Right atrium auricular region (tissue), 2 donors: ENCODE results near the gene KRTAP22-2. TPM values are rescaled to one million over a fixed set of nuclear protein-coding genes. Genes with fewer than 3 reads are reported as not detected.

Experiments
- DNase-seq: peaks from one replicate; pipeline ENCODE4 v3.0.0-alpha.2; 2019; ENCODE audit warnings: low spot score
- H3K27ac ChIP-seq, 2 donors: fragments of 200-600 bp; sonication (generic); 1 replicate in 1 of 2; 2 replicates in 1 of 2; pipeline ENCODE4 v1.5.1; 2016 to 2019
- H3K27me3 ChIP-seq, 2 donors: fragments of 200-600 bp; sonication (generic); one replicate each; pipeline versions ENCODE4 v1.5.1 to v1.6.0; 2017 to 2019
- H3K36me3 ChIP-seq: fragments of 200-600 bp; sonication (generic); one replicate; pipeline ENCODE4 v1.5.1; 2016
- H3K4me1 ChIP-seq, 2 donors: fragments of 200-600 bp; sonication (generic); one replicate each; pipeline versions ENCODE4 v1.5.1 to v1.6.0; 2017 to 2019
- H3K4me3 ChIP-seq, 2 donors: fragments of 200-600 bp; sonication (generic); 1 replicate in 1 of 2; 2 replicates in 1 of 2; pipeline ENCODE4 v1.5.1; 2017 to 2019; ENCODE audit warnings: mild to moderate bottlenecking in 1 of 2, moderate library complexity in 1 of 2
- H3K9me3 ChIP-seq, 2 donors: fragments of 200-600 bp; sonication (generic); one replicate each; pipeline ENCODE4 v1.5.1; 2019
- CTCF ChIP-seq, 2 donors: fragments of 200-600 bp; sonication (generic); IDR thresholded peaks; one replicate each; pipeline ENCODE4 v1.5.1; 2019; ENCODE audit warnings: antibody characterized with exemption in 2 of 2
- total RNA-seq, 2 donors: library from RNA; depleted of rRNA; stranded (reverse); fragments of >200 nt; gene quantifications; one replicate each; pipeline ENCODE4 v1.1.0, GENCODE V29; 2016

Gene KRTAP22-2
- total RNA-seq, 2 donors from 2014 or later: not detected

- Histone ChIP-seq H3K9me3 (no peaks in the 10 kb centered on the region), H3K4me1 (no peaks in the 10 kb centered on the region), H3K27ac (no peak overlapping the region), H3K36me3 (no peaks in the 10 kb centered on the region), H3K4me3 (no peak overlapping the region), H3K27me3 (no peaks in the 10 kb centered on the region)
- DNase-seq: no peak
- TF ChIP-seq CTCF (IDR thresholded peaks at IDR 0.05): no peak
Measured at GRCh38 chr21:30612132-30612531, 21.9 kb upstream of the KRTAP22-2 start.

- no peaks in the 10 kb centered on the region for H3K4me1 ChIP-seq
- no peak for TF ChIP-seq CTCF (IDR thresholded peaks at IDR 0.05)
- DNase-seq: no peak
- no peaks in the 10 kb centered on the region for H3K36me3 ChIP-seq
- no peaks in the 10 kb centered on the region for H3K9me3 ChIP-seq
- H3K4me3 ChIP-seq: no peak overlapping the region
- no peak overlapping the region for H3K27ac ChIP-seq
- H3K27me3 ChIP-seq: no peaks in the 10 kb centered on the region
Measured at GRCh38 chr21:30605968-30606367, 15.8 kb upstream of the KRTAP22-2 start.

GRCh38 chr21:30600787-30601186 lies 10.6 kb upstream of the KRTAP22-2 start, which contains the start of gene KRTAP22-1:
Gene KRTAP22-1, plus strand, starts transcription at chr21:30601087.
- Histone ChIP-seq H3K4me3 (no peak within 1 kb of the TSS), H3K27ac (no peak within 1 kb of the TSS), H3K9me3 (no peaks in the 10 kb centered on the region), H3K4me1 (no peaks in the 10 kb centered on the region), H3K27me3 (no peaks in the 10 kb centered on the region), H3K36me3 (no peaks in the 10 kb centered on the region)
- DNase-seq: no peak
- TF ChIP-seq CTCF (IDR thresholded peaks at IDR 0.05): no peak

- H3K9me3 ChIP-seq: no peaks in the 10 kb centered on the region
- no peaks in the 10 kb centered on the region for H3K36me3 ChIP-seq
- no peak for DNase-seq
- no peak for TF ChIP-seq CTCF (IDR thresholded peaks at IDR 0.05)
- no peaks in the 10 kb centered on the region for H3K27me3 ChIP-seq
- no peaks in the 10 kb centered on the region for H3K4me1 ChIP-seq
- no peak within 1 kb of the TSS for H3K27ac ChIP-seq
- H3K4me3 ChIP-seq: no peak within 1 kb of the TSS
Measured at GRCh38 chr21:30598802-30599201, 8.6 kb upstream of the KRTAP22-2 start, which contains the start of gene KRTAP6-2. Gene KRTAP6-2, minus strand, starts transcription at chr21:30598902. Its CDS starts 28 bp downstream, at chr21:30598874.

- Histone ChIP-seq H3K9me3 (no peaks in the 10 kb centered on the region), H3K36me3 (no peaks in the 10 kb centered on the region), H3K27me3 (no peaks in the 10 kb centered on the region), H3K27ac (no peak within 1 kb of the TSS), H3K4me3 (no peak within 1 kb of the TSS), H3K4me1 (no peaks in the 10 kb centered on the region)
- no peak for DNase-seq
- TF ChIP-seq CTCF (IDR thresholded peaks at IDR 0.05): no peak
Measured at GRCh38 chr21:30592140-30592539, 1.9 kb upstream of the KRTAP22-2 start, which contains the start of gene KRTAP6-3. Gene KRTAP6-3, plus strand, starts transcription at chr21:30592440. Its CDS starts 6 bp downstream, at chr21:30592446.

GRCh38 chr21:30582870-30583269 lies 7.3 kb downstream of the KRTAP22-2 start:
- no peaks in the 10 kb centered on the region for H3K27me3 ChIP-seq
- H3K36me3 ChIP-seq: no peaks in the 10 kb centered on the region
- no peaks in the 10 kb centered on the region for H3K4me1 ChIP-seq

More at GRCh38 chr21:30582870-30583269, 7.3 kb downstream of the KRTAP22-2 start:
- DNase-seq: no peak
- no peak overlapping the region for H3K4me3 ChIP-seq
- no peak for TF ChIP-seq CTCF (IDR thresholded peaks at IDR 0.05)
- H3K9me3 ChIP-seq: no peaks in the 10 kb centered on the region
- H3K27ac ChIP-seq: no peak overlapping the region
